ENCODE measurements around the gene IPCEF1.
A peak's percentile ranks its signal among the peaks of the same experiment; 100 is the strongest.

The IPCEF1 gene

GRCh38 chr6:154241581-154241980 is 115.0 kb downstream of the IPCEF1 start:
- no peak for DNase-seq (ENCODE audit: extremely low read depth, low read depth)
- TF ChIP-seq CTCF (IDR thresholded peaks at IDR 0.05; ENCODE audit: low read depth, low read length), result no peak

GRCh38 chr6:154241061-154241460 is 115.5 kb downstream of the IPCEF1 start:
- peak; percentile 14 for DNase-seq (ENCODE audit: extremely low read depth, low read depth)

GRCh38 chr6:154239392-154239791 is 117.2 kb downstream of the IPCEF1 start:
- no peak for TF ChIP-seq CTCF (IDR thresholded peaks at IDR 0.05; ENCODE audit: low read depth, low read length)
- no peak for DNase-seq (ENCODE audit: extremely low read depth, low read depth)

- DNase-seq (ENCODE audit: extremely low read depth, low read depth), result no peak
- TF ChIP-seq CTCF (IDR thresholded peaks at IDR 0.05; ENCODE audit: low read depth, low read length), result no peak
Observed at GRCh38 chr6:154238831-154239230, 117.8 kb downstream of the IPCEF1 start.

- no peak for TF ChIP-seq CTCF (IDR thresholded peaks at IDR 0.05; ENCODE audit: low read depth, low read length)
- no peak for DNase-seq (ENCODE audit: extremely low read depth, low read depth)
Observed at GRCh38 chr6:154236646-154237301, 119.8 kb downstream of the IPCEF1 start.

GRCh38 chr6:154234019-154234772 is 122.4 kb downstream of the IPCEF1 start:
- TF ChIP-seq CTCF (IDR thresholded peaks at IDR 0.05; ENCODE audit: low read depth, low read length), result no peak
- no peak for DNase-seq (ENCODE audit: extremely low read depth, low read depth)

GRCh38 chr6:154233383-154233782 is 123.2 kb downstream of the IPCEF1 start:
- no peak for TF ChIP-seq CTCF (IDR thresholded peaks at IDR 0.05; ENCODE audit: low read depth, low read length)
- no peak for DNase-seq (ENCODE audit: extremely low read depth, low read depth)
